ENCODE results near the gene C1QTNF7. TPM values are rescaled to one million over a fixed set of nuclear protein-coding genes. Genes with fewer than 3 reads are reported as not detected.

The C1QTNF7 gene
- polyA plus RNA-seq, 1 of the 3 experiments (the other 2 are of a cell fraction) = not detected

DNA sequence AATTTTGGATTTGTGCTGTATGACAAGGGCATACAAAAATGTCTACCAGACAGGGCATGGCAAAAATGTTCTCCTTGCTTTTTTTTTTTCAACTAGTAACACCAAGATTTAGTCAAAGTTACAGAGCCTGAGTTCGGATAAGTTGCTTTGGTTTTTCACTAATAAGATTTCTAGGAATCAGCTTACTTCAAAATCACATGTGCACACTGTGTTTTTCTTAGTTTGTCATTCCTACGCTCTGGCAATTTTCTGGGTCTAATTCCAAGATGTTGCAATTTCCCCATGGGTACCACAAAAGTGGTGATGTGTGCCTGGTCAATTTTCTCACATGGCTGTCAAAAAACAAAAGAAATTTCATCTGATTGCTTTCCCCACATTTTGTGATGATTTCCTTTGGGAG is 6.3 kb downstream of the C1QTNF7 start (continued):
- TF ChIP-seq RFX5 (IDR thresholded peaks at IDR 0.05; ENCODE audit: low read length) = no peak
- TF ChIP-seq TCF12 (IDR thresholded peaks at IDR 0.05) = no peak
- no peak for TF ChIP-seq CHD2 (IDR thresholded peaks at IDR 0.05; ENCODE audit: low read length, partially characterized antibody)
- TF ChIP-seq SMC3 (IDR thresholded peaks at IDR 0.05; ENCODE audit: low read depth, low read length) = no peak
- no peak for TF ChIP-seq FOXJ3 (CRISPR knock-in tag; IDR thresholded peaks at IDR 0.05)
- no peak for TF ChIP-seq JUND (IDR thresholded peaks at IDR 0.05)
- no peak for TF ChIP-seq NFIC (IDR thresholded peaks at IDR 0.05; ENCODE audit: borderline replicate concordance)
- TF ChIP-seq IRF3 (IDR thresholded peaks at IDR 0.05; ENCODE audit: low read depth, low read length) = no peak
- no peak for TF ChIP-seq EP300 (IDR thresholded peaks at IDR 0.05; ENCODE audit: borderline replicate concordance in 1 of 2, low read depth in 1 of 2, low read length in 1 of 2)

GRCh38 chr4:15434676-15435075 is 6.8 kb downstream of the C1QTNF7 start:
- no peak for DNase-seq
- Histone ChIP-seq H3K9me2 (no peaks in the 10 kb centered on the region), H4K20me1 (ENCODE audit: insufficient read depth) (no peaks in the 10 kb centered on the region), H3K9me3 (no peaks in the 10 kb centered on the region), H3K27ac (ENCODE audit: low read depth in 2 of 2, low read length in 1 of 2) (no peak overlapping the region), H3K36me3 (replicated peaks in 1 of 2; ENCODE audit: control insufficient read depth in 1 of 2, insufficient read depth in 2 of 2, low read length in 1 of 2) (no peaks in the 10 kb centered on the region), H3K4me2 (no peak overlapping the region), H3K4me3 (ENCODE audit: low read depth in 2 of 2, low read length in 1 of 2) (no peak overlapping the region), H3F3A (replicated peaks; ENCODE audit: insufficient read depth) (no peaks in the 10 kb centered on the region), H3K79me2 (ENCODE audit: insufficient read depth) (no peaks in the 10 kb centered on the region), H2AFZ (ENCODE audit: low read depth) (no peak overlapping the region), H3K9ac (no peak overlapping the region), H3K4me1 (ENCODE audit: control insufficient read depth in 1 of 2, insufficient read depth in 2 of 2, low read depth in 1 of 2, low read length in 1 of 2) (peaks cover 8 to 19% of the 10 kb centered on the region in 2 experiments; a peak in 3 of 4 replicates), H3K27me3 (ENCODE audit: insufficient read depth) (no peaks in the 10 kb centered on the region)
- 63% methylated on average over 2 of the region's 2 CpGs for WGBS (ENCODE audit: low lambda C conversion rate)
- no peak for TF ChIP-seq MEF2A (IDR thresholded peaks at IDR 0.05; ENCODE audit: borderline replicate concordance, low read depth)
- TF ChIP-seq, protein P1, sequence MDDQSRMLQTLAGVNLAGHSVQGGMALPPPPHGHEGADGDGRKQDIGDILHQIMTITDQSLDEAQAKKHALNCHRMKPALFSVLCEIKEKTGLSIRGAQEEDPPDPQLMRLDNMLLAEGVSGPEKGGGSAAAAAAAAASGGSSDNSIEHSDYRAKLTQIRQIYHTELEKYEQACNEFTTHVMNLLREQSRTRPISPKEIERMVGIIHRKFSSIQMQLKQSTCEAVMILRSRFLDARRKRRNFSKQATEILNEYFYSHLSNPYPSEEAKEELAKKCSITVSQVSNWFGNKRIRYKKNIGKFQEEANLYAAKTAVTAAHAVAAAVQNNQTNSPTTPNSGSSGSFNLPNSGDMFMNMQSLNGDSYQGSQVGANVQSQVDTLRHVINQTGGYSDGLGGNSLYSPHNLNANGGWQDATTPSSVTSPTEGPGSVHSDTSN (IDR thresholded peaks at IDR 0.05) = no peak
- no peak for TF ChIP-seq FOSL2 (IDR thresholded peaks at IDR 0.05; ENCODE audit: borderline replicate concordance, low read depth)
- no peak for TF ChIP-seq CHD2 (IDR thresholded peaks at IDR 0.05; ENCODE audit: low read length, partially characterized antibody)
- no peak for TF ChIP-seq NRF1 (IDR thresholded peaks at IDR 0.05; ENCODE audit: low read depth, low read length)
- no peak for TF ChIP-seq RCOR1 (IDR thresholded peaks at IDR 0.05; ENCODE audit: low read length)
- no peak for TF ChIP-seq FOXM1 (IDR thresholded peaks at IDR 0.05; ENCODE audit: low read depth)
- TF ChIP-seq USF2 (IDR thresholded peaks at IDR 0.05; ENCODE audit: borderline replicate concordance, low read depth, low read length) = no peak
- no peak for TF ChIP-seq RAD21 (IDR thresholded peaks at IDR 0.05; ENCODE audit: low read length)
- no peak for TF ChIP-seq POLR2AphosphoS5 (IDR thresholded peaks at IDR 0.05; ENCODE audit: low read depth, low read length)
- no peak for TF ChIP-seq EZH2phosphoT487 (IDR thresholded peaks at IDR 0.05; ENCODE audit: borderline replicate concordance, low read depth)
- no peak for TF ChIP-seq NFIC (IDR thresholded peaks at IDR 0.05; ENCODE audit: borderline replicate concordance)
- no peak for TF ChIP-seq TEAD4 (IDR thresholded peaks at IDR 0.05; ENCODE audit: borderline replicate concordance, insufficient read depth)
- TF ChIP-seq MAX (IDR thresholded peaks at IDR 0.05; ENCODE audit: low read depth) = no peak
- TF ChIP-seq SIN3A (IDR thresholded peaks at IDR 0.05; ENCODE audit: borderline replicate concordance, low read depth, low read length) = no peak
- TF ChIP-seq MXI1 (IDR thresholded peaks at IDR 0.05; ENCODE audit: low read depth, low read length) = no peak
- CTCF ChIA-PET = interaction anchor here (1.2 to 1.7 kb wide), 2 partner anchors 18 to 23 kb away, joined by 3 to 5 read pairs; no protein-coding TSS in a partner anchor
- POLR2A ChIA-PET = no interaction called here

Data from SK-N-SH (cell line).